CD1c-positive myeloid dendritic cell (primary cell): ENCODE measurements around the gene UPK1B.
"Not testable (repeated sequence)": the region's sequence is repeated elsewhere in the genome, so short reads cannot be mapped to it uniquely, and the experiment has no call there.

Experiments
- DNase-seq: peaks from one replicate; pipeline ENCODE4 v3.0.0-alpha.2; 2016; ENCODE audit errors: extremely low spot score

UPK1B gene

GRCh38 chr3:119223511-119223910 is 50.1 kb downstream of the UPK1B start:
- DNase-seq = no peak

GRCh38 chr3:119225121-119225520 is 51.7 kb downstream of the UPK1B start:
- no peak for DNase-seq

- no peak for DNase-seq
Observed at GRCh38 chr3:119227070-119227850, 53.9 kb downstream of the UPK1B start.

GRCh38 chr3:119228373-119229145 is 55.2 kb downstream of the UPK1B start:
- no peak for DNase-seq

GRCh38 chr3:119229190-119229589 is 55.8 kb downstream of the UPK1B start:
- no peak for DNase-seq

- DNase-seq = no peak
Observed at GRCh38 chr3:119230071-119230470, 56.7 kb downstream of the UPK1B start.

GRCh38 chr3:119230745-119231144 is 57.3 kb downstream of the UPK1B start:
- DNase-seq = no peak

GRCh38 chr3:119234610-119235009 is 61.2 kb downstream of the UPK1B start:
- no peak for DNase-seq

- no peak for DNase-seq
Observed at GRCh38 chr3:119235151-119235550, 61.8 kb downstream of the UPK1B start.

GRCh38 chr3:119236756-119237155 is 63.4 kb downstream of the UPK1B start:
- peak; percentile 10 for DNase-seq

GRCh38 chr3:119237299-119237698 is 63.9 kb downstream of the UPK1B start:
- DNase-seq = no peak

- DNase-seq = peak; percentile 2
Observed at GRCh38 chr3:119238363-119238762, 65.0 kb downstream of the UPK1B start.

GRCh38 chr3:119239206-119239820 is 65.9 kb downstream of the UPK1B start:
- DNase-seq = peak; percentile 15

- peak; percentile 5 for DNase-seq
Observed at GRCh38 chr3:119240101-119240590, 66.7 kb downstream of the UPK1B start.

GRCh38 chr3:119240591-119241434 is 67.4 kb downstream of the UPK1B start, which contains the start of gene B4GALT4:
Gene B4GALT4, minus strand, starts transcription at chr3:119240878. Its CDS starts 10,779 bp downstream, at chr3:119230099.
- DNase-seq = peak; percentile 90

- not testable (repeated sequence) for DNase-seq
Observed at GRCh38 chr3:119242387-119243057, 69.1 kb downstream of the UPK1B start.

- DNase-seq = not testable (repeated sequence)
Observed at GRCh38 chr3:119243058-119243529, 69.7 kb downstream of the UPK1B start.

- DNase-seq = no peak
Observed at GRCh38 chr3:119243712-119244111, 70.3 kb downstream of the UPK1B start.

GRCh38 chr3:119245778-119246177 is 72.4 kb downstream of the UPK1B start:
- no peak for DNase-seq
